LNCAP (cell line): ENCODE measurements around the gene CCP110.

Experiments used
- TF ChIP-seq, protein P1 (sequence below): fragments of 450-650 bp; IDR thresholded peaks from 2 replicates; pipeline ENCODE4 v1.5.1; 2017; ENCODE audit warnings: mild to moderate bottlenecking

CCP110 gene, protein sequence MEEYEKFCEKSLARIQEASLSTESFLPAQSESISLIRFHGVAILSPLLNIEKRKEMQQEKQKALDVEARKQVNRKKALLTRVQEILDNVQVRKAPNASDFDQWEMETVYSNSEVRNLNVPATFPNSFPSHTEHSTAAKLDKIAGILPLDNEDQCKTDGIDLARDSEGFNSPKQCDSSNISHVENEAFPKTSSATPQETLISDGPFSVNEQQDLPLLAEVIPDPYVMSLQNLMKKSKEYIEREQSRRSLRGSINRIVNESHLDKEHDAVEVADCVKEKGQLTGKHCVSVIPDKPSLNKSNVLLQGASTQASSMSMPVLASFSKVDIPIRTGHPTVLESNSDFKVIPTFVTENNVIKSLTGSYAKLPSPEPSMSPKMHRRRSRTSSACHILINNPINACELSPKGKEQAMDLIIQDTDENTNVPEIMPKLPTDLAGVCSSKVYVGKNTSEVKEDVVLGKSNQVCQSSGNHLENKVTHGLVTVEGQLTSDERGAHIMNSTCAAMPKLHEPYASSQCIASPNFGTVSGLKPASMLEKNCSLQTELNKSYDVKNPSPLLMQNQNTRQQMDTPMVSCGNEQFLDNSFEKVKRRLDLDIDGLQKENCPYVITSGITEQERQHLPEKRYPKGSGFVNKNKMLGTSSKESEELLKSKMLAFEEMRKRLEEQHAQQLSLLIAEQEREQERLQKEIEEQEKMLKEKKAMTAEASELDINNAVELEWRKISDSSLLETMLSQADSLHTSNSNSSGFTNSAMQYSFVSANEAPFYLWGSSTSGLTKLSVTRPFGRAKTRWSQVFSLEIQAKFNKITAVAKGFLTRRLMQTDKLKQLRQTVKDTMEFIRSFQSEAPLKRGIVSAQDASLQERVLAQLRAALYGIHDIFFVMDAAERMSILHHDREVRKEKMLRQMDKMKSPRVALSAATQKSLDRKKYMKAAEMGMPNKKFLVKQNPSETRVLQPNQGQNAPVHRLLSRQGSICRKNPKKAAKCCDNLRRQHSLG

DNA sequence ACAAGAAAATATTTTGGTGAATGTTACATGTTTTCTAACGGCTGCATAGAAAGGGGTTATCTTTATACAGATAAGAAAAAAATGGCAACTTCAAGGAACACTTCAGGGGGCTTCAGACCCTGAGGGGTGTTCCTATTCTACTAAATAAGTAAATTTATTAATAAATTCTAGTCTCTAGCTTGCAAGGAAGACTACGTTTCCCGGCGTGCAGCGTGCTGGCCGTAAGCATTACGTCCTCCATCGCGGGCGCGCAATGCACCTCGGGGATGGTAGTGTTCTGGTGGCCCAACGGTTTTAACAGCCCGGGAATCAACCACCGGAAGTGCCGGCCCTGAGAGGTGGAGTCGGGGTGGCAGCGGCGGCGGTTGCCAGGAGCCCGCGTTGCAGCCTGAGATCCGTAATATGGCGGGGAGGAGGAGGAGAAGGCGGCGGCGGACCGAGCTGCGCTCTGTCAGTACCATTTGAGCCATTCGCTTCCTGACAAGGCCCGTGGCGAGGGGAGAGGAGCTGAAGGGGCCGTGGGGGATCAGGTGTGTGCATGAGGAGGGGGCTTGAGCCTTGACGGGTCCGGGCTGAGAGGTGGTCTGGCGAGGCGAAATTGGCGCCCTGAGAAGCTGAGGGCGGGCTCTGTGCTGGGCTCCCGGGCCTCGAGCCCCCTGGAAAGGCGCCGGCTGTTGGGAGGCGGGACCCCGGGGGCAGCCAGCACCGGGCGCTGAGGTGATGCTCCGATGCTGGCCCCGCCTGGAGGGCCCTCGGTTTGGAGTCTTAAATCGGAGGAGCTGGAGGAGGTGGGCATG lies at the start of gene CCP110:
Gene CCP110 (plus strand): TSS at position 384 of the 797 bp plus-strand sequence. CDS start 3,940 bp downstream, outside the sequence.
- TF ChIP-seq, protein P1, sequence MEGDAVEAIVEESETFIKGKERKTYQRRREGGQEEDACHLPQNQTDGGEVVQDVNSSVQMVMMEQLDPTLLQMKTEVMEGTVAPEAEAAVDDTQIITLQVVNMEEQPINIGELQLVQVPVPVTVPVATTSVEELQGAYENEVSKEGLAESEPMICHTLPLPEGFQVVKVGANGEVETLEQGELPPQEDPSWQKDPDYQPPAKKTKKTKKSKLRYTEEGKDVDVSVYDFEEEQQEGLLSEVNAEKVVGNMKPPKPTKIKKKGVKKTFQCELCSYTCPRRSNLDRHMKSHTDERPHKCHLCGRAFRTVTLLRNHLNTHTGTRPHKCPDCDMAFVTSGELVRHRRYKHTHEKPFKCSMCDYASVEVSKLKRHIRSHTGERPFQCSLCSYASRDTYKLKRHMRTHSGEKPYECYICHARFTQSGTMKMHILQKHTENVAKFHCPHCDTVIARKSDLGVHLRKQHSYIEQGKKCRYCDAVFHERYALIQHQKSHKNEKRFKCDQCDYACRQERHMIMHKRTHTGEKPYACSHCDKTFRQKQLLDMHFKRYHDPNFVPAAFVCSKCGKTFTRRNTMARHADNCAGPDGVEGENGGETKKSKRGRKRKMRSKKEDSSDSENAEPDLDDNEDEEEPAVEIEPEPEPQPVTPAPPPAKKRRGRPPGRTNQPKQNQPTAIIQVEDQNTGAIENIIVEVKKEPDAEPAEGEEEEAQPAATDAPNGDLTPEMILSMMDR: no peak

DNA sequence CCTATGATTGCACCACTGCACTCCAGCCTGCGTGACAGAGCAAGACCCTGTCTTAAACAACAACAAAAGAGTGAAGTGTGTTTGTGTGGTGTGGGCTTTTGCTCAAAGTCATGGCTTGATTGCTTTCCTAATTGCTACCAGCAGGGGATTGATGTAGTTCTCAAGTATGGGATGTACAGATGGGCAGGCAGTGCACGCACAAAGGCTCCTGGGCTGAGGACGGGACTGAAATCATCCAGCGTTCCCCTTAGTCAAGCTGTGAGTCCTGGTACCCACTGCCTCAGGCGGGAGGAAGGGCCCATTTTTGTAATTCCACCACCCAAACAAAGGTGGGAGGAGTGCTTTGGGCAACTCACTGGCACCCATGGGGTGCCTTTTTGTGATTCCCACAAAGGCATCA lies 49.1 kb upstream of the CCP110 start:
- TF ChIP-seq, protein P1: no peak

DNA sequence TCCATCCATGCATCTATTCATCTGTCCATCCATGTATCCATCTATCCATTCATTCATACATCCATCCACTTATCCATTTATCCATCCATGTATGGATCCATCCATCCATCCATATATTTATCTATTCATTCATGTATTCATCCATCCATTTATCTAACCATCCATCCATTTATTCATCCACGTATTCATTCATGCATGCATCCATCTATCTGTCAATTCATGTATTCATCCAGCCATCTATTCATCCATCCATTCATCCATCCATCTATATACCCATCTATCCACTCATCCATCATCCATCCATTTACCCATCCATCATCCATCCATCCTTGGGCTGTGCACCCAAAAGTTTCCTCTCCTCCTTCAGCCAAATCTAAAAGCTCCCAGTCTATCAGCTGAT lies 45.2 kb upstream of the CCP110 start:
- TF ChIP-seq, protein P1: no peak

DNA sequence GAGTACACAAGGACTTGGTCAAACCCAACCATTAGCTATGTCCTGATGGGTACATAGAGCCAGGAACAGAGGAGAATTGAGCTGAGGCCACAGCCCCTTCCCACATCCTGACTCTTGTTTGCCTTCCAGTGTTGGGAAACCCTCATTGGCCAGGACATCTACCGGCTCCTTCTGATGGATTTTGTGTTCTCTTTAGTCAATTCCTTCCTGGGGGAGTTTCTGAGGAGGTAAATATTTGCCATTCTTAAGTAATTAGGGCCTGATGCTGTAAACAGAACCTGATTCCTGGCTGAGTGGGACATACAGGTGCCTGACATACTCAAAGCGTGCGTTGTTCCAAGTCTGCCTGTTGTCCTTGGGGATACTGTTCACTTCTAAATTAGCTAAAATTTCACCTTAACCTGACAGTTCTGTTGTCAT lies 44.4 kb upstream of the CCP110 start:
- TF ChIP-seq, protein P1: no peak

DNA sequence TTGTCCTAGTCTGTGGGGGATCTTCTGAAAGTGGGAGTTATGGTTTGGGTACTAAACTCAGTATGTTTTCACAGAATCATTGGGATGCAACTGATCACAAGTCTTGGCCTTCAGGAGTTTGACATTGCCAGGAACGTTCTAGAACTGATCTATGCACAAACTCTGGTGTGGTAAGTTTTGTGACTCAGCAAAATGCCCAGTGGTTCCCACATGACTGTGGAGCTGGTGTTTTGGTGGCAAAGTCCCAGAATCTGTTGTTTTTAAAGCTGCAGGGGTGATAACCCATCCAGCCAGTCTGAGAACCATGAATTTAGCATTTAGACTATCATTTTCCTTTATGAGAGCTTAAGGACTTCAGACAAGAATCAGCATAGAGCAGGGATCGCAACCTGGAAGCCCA lies 42.4 kb upstream of the CCP110 start:
- TF ChIP-seq, protein P1: no peak

DNA sequence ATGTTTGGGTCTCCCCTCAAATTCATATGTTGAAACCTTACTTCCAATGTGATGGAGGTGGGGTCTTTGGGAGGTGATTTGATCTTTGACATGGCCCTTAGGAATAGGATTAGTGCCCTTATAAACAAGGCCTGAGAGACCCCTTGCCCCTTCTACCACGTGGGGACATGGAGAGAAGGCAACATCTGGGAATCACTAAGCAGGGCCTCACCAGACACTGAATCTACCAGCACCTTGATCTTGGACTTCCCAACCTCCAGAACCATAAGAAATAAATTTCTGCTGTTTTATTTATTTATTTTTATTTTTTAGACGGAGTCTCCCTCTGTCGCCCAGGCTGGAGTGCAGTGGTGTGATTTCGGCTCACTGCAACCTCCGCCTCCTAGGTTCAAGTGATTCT lies 42.0 kb upstream of the CCP110 start:
- TF ChIP-seq, protein P1: no peak

DNA sequence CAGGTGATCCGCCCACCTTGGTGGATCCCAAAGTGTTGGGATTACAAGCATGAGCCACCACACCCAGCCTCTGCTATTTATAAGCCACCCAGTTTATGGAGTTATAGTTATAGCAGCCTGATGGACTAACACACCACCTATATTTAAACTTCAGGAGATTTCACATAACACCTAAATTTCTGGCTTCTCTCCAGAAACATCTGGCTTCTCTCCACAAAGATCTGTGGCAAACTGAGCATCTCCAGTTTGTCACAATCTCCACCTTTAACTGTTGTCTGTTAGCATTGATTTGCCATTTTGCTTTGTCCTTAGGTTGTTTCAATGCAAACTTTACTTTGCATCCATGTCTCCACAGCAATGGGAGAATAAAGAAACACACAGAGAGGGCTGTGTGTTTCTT lies 41.5 kb upstream of the CCP110 start:
- TF ChIP-seq, protein P1: no peak
